Liver (tissue), 9 donors: ENCODE results near the gene THEMIS2. TPM values are rescaled to one million over a fixed set of nuclear protein-coding genes. Genes with fewer than 3 reads are reported as not detected.
A peak's percentile ranks its signal among the peaks of the same experiment; 100 is the strongest.

Experiments
- DNase-seq: peaks from one replicate; pipeline ENCODE4 v3.0.0-alpha.2; 2017; ENCODE audit warnings: low spot score
- H3K27ac ChIP-seq, 2 donors: one replicate each; pipeline ENCODE4 v1.7.0; 2013; ENCODE audit warnings: inconsistent platforms in 2 of 2, low read length in 2 of 2, control low read depth in 1 of 2, low read depth in 1 of 2, mild to moderate bottlenecking in 1 of 2
- H3K27me3 ChIP-seq, 4 donors: one replicate each; pipeline versions ENCODE4 v1.6.1 to v1.7.0; 2013; ENCODE audit warnings: low read length in 3 of 4, inconsistent platforms in 1 of 4, mild to moderate bottlenecking in 1 of 4, moderate library complexity in 1 of 4; ENCODE audit not compliant: control insufficient read depth in 4 of 4, insufficient read depth in 4 of 4
- H3K36me3 ChIP-seq, 4 donors: one replicate each; pipeline versions ENCODE4 v1.6.1 to v1.7.0; 2013; ENCODE audit warnings: low read length in 3 of 4, mild to moderate bottlenecking in 3 of 4, low read depth in 1 of 4, moderate library complexity in 1 of 4; ENCODE audit not compliant: control insufficient read depth in 4 of 4, insufficient read depth in 3 of 4
- H3K4me1 ChIP-seq, 4 donors: one replicate each; pipeline versions ENCODE4 v1.6.1 to v1.7.0; 2013; ENCODE audit warnings: low read length in 3 of 4, mild to moderate bottlenecking in 3 of 4, moderate library complexity in 1 of 4; ENCODE audit not compliant: control insufficient read depth in 4 of 4, insufficient read depth in 4 of 4
- H3K4me3 ChIP-seq, 3 donors: one replicate each; pipeline versions ENCODE4 v1.6.1 to v1.7.0; 2013; ENCODE audit warnings: low read length in 3 of 3, control low read depth in 1 of 3, low read depth in 1 of 3, mild to moderate bottlenecking in 1 of 3
- H3K9ac ChIP-seq, 2 donors: one replicate each; pipeline ENCODE4 v1.7.0; 2013; ENCODE audit warnings: low read length in 2 of 2, mild to moderate bottlenecking in 2 of 2, moderate library complexity in 2 of 2, control low read depth in 1 of 2, low read depth in 1 of 2
- H3K9me3 ChIP-seq, 4 donors: one replicate each; pipeline versions ENCODE4 v1.6.1 to v1.7.0; 2013; ENCODE audit warnings: low read length in 3 of 4; ENCODE audit not compliant: control insufficient read depth in 4 of 4
- EGR1 ChIP-seq, 2 donors: IDR thresholded peaks; 2 replicates each; pipeline ENCODE4 v1.6.1; 2016 to 2018; ENCODE audit warnings: antibody characterized with exemption in 2 of 2, low read depth in 2 of 2
- FOXA1 ChIP-seq: IDR thresholded peaks from 2 replicates; pipeline ENCODE4 v1.6.1; 2016; ENCODE audit warnings: antibody characterized with exemption
- FOXA2 ChIP-seq: IDR thresholded peaks from 2 replicates; pipeline ENCODE4 v1.6.1; 2016; ENCODE audit warnings: antibody characterized with exemption
- GABPA ChIP-seq, 2 donors: IDR thresholded peaks in 1 of 2; conservative IDR thresholded peaks in 1 of 2; 2 replicates each; pipeline ENCODE4 v1.6.1; 2016; ENCODE audit warnings: antibody characterized with exemption in 2 of 2, mild to moderate bottlenecking in 1 of 2, moderate library complexity in 1 of 2
- HNF4A ChIP-seq, 2 donors: conservative IDR thresholded peaks; 2 replicates each; pipeline ENCODE4 v1.6.1; 2016; ENCODE audit warnings: antibody characterized with exemption in 2 of 2, mild to moderate bottlenecking in 2 of 2
- HNF4G ChIP-seq: IDR thresholded peaks from 2 replicates; pipeline ENCODE4 v1.6.1; 2016; ENCODE audit warnings: antibody characterized with exemption
- JUND ChIP-seq, 2 donors: IDR thresholded peaks; 2 replicates each; pipeline ENCODE4 v1.6.1; 2016; ENCODE audit warnings: antibody characterized with exemption in 2 of 2
- NR2F2 ChIP-seq: IDR thresholded peaks from 2 replicates; pipeline ENCODE4 v1.6.1; 2016; ENCODE audit warnings: antibody characterized with exemption
- RAD21 ChIP-seq, 2 donors: IDR thresholded peaks; 2 replicates each; pipeline ENCODE4 v1.6.1; 2016; ENCODE audit warnings: antibody characterized with exemption in 2 of 2, mild to moderate bottlenecking in 2 of 2
- RXRA ChIP-seq, 2 donors: IDR thresholded peaks; 2 replicates each; pipeline ENCODE4 v1.6.1; 2017 to 2018; ENCODE audit warnings: antibody characterized with exemption in 2 of 2, mild to moderate bottlenecking in 1 of 2
- SP1 ChIP-seq: IDR thresholded peaks from 2 replicates; pipeline ENCODE4 v1.6.1; 2018; ENCODE audit warnings: antibody characterized with exemption, mild to moderate bottlenecking
- TAF1 ChIP-seq: conservative IDR thresholded peaks from 2 replicates; pipeline ENCODE4 v1.6.1; 2016; ENCODE audit warnings: antibody characterized with exemption, mild to moderate bottlenecking
- YY1 ChIP-seq: IDR thresholded peaks from 2 replicates; pipeline ENCODE4 v1.6.1; 2016; ENCODE audit warnings: antibody characterized with exemption, mild to moderate bottlenecking
- WGBS: extraction: QIAGEN DNeasy Blood & Tissue Kit; methylation state at CpG from one replicate; pipeline ENCODE4 v1.1.7; 2013; 5-methylcytosine and 5-hydroxymethylcytosine counted together
- polyA plus RNA-seq, 2 donors: library from polyadenylated mRNA; stranded (reverse) in 1 of 2; unstranded in 1 of 2; fragments of 200-250 nt in 1 of 2; fragments of >200 nt in 1 of 2; fragmentation: Nextera tagmentation in 1 of 2; extraction: Ambion mirVana in 1 of 2; gene quantifications; one replicate each; pipeline versions ENCODE4 v1.2.1 to v1.2.3, GENCODE V29; 2013 to 2015
- total RNA-seq, 2 donors: library from RNA; depleted of rRNA; stranded (reverse); fragments of >200 nt; gene quantifications; one replicate each; pipeline ENCODE4 v1.2.3, GENCODE V29; 2014
- TF ChIP-seq, protein P1 (sequence below): IDR thresholded peaks from 2 replicates; pipeline ENCODE4 v1.6.1; 2016; ENCODE audit warnings: antibody characterized with exemption
- TF ChIP-seq, protein P2 (sequence below): IDR thresholded peaks from 2 replicates; pipeline ENCODE4 v1.6.1; 2016; ENCODE audit warnings: antibody characterized with exemption, mild to moderate bottlenecking
- TF ChIP-seq, protein P3 (sequence below): IDR thresholded peaks from 2 replicates; pipeline ENCODE4 v1.6.1; 2016; ENCODE audit warnings: antibody characterized with exemption
- TF ChIP-seq, protein P4 (sequence below): fragments of 150-350 bp; IDR thresholded peaks from 2 replicates; pipeline ENCODE4 v1.5.1; 2017; ENCODE audit warnings: improper control_type of control experiment, low read depth, low read length; ENCODE audit not compliant: missing input control
- TF ChIP-seq, protein P5 (sequence below): IDR thresholded peaks from 2 replicates; pipeline ENCODE4 v1.6.1; 2016; ENCODE audit warnings: antibody characterized with exemption
- donor health status: healthy.
- donor health status: healthy.
- donor health status: healthy.
- donor health status: healthy.
- donor health status: healthy.

Gene THEMIS2
- total and polyA plus RNA-seq, 4 donors, result 4.9 to 17.7 (median 10.7) TPM

DNA sequence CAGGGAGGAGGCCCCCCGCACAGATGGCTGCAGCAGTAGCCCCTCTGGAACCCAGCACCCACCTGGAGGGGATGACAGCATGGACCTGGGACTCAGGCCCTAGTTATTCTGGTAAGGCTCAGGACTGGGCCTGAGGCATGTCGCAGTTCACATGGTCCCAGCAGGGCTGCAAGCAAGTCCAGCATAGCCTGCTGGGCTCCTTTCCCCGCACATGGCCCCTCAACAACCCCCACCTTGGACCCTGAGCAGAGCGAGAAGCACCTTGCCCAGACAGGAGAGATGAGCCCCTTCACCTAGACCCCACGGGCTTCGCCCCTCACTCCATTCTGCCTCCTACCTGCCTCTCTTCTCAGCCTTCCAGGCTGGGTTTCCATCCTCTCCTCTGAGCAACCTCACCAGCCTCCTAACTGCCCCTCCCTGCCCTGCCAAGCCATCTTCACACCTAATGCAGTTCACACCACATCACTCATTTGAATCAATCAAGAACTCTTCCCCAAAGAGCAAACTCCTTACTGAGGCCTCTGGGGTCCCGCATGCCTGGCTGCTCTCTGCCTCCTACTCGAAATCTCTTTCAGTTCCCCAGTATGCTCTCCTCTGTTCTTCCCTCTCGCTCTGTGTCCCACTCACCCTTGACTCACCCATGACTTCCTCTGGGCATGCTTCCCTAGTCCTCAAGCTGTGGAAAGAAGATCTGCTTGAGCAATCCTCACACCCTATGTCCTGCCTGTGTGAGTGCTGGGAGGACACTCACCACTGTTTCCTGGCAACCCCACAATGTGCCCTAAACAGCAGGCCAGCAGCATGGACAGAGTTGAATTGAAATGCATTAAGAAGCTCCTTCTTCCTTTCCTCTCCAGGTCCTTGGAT is 9.4 kb upstream of the THEMIS2 start:
- Histone ChIP-seq H3K27me3 (no peaks in the 10 kb centered on the region), H3K4me3 (no peak overlapping the region), H3K9ac (peak overlapping the region in 1 of 2 donors; percentile 31), H3K4me1 (peaks cover 0 to 4% (median 2%) of the 10 kb centered on the region in 4 donors), H3K27ac (peak overlapping the region; percentile 55 to 82), H3K36me3 (no peaks in the 10 kb centered on the region), H3K9me3 (no peaks in the 10 kb centered on the region)
- DNase-seq, result no peak
- WGBS, result 86% methylated on average over 9 of the region's 9 CpGs
- TF ChIP-seq RAD21 (IDR thresholded peaks at IDR 0.05) (peak in 1 of 2 donors; percentile 26), RXRA (IDR thresholded peaks at IDR 0.05) (peak in 1 of 2 donors; percentile 56), HNF4G (no peak), SP1 (peak; percentile 39), YY1 (no peak), TAF1 (no peak), EGR1 (IDR thresholded peaks at IDR 0.05; ENCODE audit: low read depth in 2 of 2) (no peak), HNF4A (conservative IDR thresholded peaks at IDR 0.05) (no peak), FOXA1 (no peak), FOXA2 (no peak), GABPA (IDR thresholded peaks at IDR 0.05 in 1 of 2, conservative IDR thresholded peaks at IDR 0.05 in 1 of 2) (no peak), JUND (IDR thresholded peaks at IDR 0.05) (no peak), NR2F2 (peak; percentile 43)
- TF ChIP-seq, protein P1, sequence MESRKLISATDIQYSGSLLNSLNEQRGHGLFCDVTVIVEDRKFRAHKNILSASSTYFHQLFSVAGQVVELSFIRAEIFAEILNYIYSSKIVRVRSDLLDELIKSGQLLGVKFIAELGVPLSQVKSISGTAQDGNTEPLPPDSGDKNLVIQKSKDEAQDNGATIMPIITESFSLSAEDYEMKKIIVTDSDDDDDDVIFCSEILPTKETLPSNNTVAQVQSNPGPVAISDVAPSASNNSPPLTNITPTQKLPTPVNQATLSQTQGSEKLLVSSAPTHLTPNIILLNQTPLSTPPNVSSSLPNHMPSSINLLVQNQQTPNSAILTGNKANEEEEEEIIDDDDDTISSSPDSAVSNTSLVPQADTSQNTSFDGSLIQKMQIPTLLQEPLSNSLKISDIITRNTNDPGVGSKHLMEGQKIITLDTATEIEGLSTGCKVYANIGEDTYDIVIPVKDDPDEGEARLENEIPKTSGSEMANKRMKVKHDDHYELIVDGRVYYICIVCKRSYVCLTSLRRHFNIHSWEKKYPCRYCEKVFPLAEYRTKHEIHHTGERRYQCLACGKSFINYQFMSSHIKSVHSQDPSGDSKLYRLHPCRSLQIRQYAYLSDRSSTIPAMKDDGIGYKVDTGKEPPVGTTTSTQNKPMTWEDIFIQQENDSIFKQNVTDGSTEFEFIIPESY, result no peak
- TF ChIP-seq, protein P2, sequence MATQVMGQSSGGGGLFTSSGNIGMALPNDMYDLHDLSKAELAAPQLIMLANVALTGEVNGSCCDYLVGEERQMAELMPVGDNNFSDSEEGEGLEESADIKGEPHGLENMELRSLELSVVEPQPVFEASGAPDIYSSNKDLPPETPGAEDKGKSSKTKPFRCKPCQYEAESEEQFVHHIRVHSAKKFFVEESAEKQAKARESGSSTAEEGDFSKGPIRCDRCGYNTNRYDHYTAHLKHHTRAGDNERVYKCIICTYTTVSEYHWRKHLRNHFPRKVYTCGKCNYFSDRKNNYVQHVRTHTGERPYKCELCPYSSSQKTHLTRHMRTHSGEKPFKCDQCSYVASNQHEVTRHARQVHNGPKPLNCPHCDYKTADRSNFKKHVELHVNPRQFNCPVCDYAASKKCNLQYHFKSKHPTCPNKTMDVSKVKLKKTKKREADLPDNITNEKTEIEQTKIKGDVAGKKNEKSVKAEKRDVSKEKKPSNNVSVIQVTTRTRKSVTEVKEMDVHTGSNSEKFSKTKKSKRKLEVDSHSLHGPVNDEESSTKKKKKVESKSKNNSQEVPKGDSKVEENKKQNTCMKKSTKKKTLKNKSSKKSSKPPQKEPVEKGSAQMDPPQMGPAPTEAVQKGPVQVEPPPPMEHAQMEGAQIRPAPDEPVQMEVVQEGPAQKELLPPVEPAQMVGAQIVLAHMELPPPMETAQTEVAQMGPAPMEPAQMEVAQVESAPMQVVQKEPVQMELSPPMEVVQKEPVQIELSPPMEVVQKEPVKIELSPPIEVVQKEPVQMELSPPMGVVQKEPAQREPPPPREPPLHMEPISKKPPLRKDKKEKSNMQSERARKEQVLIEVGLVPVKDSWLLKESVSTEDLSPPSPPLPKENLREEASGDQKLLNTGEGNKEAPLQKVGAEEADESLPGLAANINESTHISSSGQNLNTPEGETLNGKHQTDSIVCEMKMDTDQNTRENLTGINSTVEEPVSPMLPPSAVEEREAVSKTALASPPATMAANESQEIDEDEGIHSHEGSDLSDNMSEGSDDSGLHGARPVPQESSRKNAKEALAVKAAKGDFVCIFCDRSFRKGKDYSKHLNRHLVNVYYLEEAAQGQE, result no peak
- TF ChIP-seq, protein P3, sequence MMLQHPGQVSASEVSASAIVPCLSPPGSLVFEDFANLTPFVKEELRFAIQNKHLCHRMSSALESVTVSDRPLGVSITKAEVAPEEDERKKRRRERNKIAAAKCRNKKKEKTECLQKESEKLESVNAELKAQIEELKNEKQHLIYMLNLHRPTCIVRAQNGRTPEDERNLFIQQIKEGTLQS, result no peak
- TF ChIP-seq, protein P4, sequence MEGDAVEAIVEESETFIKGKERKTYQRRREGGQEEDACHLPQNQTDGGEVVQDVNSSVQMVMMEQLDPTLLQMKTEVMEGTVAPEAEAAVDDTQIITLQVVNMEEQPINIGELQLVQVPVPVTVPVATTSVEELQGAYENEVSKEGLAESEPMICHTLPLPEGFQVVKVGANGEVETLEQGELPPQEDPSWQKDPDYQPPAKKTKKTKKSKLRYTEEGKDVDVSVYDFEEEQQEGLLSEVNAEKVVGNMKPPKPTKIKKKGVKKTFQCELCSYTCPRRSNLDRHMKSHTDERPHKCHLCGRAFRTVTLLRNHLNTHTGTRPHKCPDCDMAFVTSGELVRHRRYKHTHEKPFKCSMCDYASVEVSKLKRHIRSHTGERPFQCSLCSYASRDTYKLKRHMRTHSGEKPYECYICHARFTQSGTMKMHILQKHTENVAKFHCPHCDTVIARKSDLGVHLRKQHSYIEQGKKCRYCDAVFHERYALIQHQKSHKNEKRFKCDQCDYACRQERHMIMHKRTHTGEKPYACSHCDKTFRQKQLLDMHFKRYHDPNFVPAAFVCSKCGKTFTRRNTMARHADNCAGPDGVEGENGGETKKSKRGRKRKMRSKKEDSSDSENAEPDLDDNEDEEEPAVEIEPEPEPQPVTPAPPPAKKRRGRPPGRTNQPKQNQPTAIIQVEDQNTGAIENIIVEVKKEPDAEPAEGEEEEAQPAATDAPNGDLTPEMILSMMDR, result no peak
- TF ChIP-seq, protein P5, sequence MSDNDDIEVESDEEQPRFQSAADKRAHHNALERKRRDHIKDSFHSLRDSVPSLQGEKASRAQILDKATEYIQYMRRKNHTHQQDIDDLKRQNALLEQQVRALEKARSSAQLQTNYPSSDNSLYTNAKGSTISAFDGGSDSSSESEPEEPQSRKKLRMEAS, result peak; percentile 22
